Ovary (tissue), 9 donors: ENCODE data around the gene RCOR3. TPM values are rescaled to one million over a fixed set of nuclear protein-coding genes. Genes with fewer than 3 reads are reported as not detected.

ENCODE experiments used
- DNase-seq, 5 donors: peaks; one replicate each; pipeline ENCODE4 v3.0.0-alpha.2; 2019 to 2020
- H3K27ac ChIP-seq, 2 donors: fragments of 200-600 bp; one replicate each; pipeline versions ENCODE4 v1.5.1 to v1.8.0; 2019 to 2022
- H3K27me3 ChIP-seq: fragments of 200-600 bp; one replicate; pipeline ENCODE4 v1.8.0; 2022
- H3K36me3 ChIP-seq: fragments of 200-600 bp; sonication (generic); one replicate; pipeline ENCODE4 v1.5.1; 2019
- H3K4me1 ChIP-seq: one replicate; pipeline ENCODE4 v1.8.1; 2013; ENCODE audit warnings: mild to moderate bottlenecking, moderate library complexity; ENCODE audit not compliant: insufficient read depth
- H3K4me3 ChIP-seq: fragments of 200-600 bp; sonication (generic); one replicate; pipeline ENCODE4 v1.5.1; 2017
- H3K9me3 ChIP-seq, 2 donors: fragments of 200-600 bp in 1 of 2; sonication (generic) in 1 of 2; one replicate each; pipeline versions ENCODE4 v1.5.1 to v1.8.1; 2013 to 2019; ENCODE audit warnings: mild to moderate bottlenecking in 1 of 2, moderate library complexity in 1 of 2
- EP300 ChIP-seq: sonication (generic); formaldehyde crosslinking; IDR thresholded peaks from one replicate; pipeline ENCODE4 v1.6.1; 2017; ENCODE audit warnings: antibody characterized with exemption
- POLR2A ChIP-seq: fragments of 450-650 bp; IDR thresholded peaks from one replicate; pipeline ENCODE4 v1.6.1; 2017; ENCODE audit warnings: antibody characterized with exemption, mild to moderate bottlenecking, moderate library complexity
- WGBS, 3 donors: extraction: QIAGEN DNeasy Blood & Tissue Kit in 1 of 3; methylation state at CpG; one replicate each; pipeline versions ENCODE4 v1.1.5 to v1.1.7; 2013 to 2017; 5-methylcytosine and 5-hydroxymethylcytosine counted together
- intact Hi-C, 4 donors: fragments of 100-400 bp; cut with DNase I; formaldehyde crosslinking; loops; one replicate each; pipeline versions ENCODE4 v1.11.0 to v1.15.1; 2022 to 2023
- polyA plus RNA-seq, 2 donors: library from polyadenylated mRNA; stranded (reverse); fragments of 200-250 nt in 1 of 2; fragments of 350-450 nt in 1 of 2; fragmentation: Illumina TruSeq in 1 of 2; extraction: RNeasy Lipid Tissue Mini Kit (QIAGEN cat#74804) in 1 of 2; gene quantifications; one replicate each; pipeline ENCODE4 v1.2.3, GENCODE V29; 2013 to 2014
- total RNA-seq, 7 donors: library from RNA; depleted of rRNA in 2 of 7; stranded (reverse); fragments of >200 nt in 2 of 7; fragmentation: NEBNext Ultra II Directional in 3 of 7; extraction: Animal tissue kit (Norgen Biotek cat#: 25700) in 3 of 7; gene quantifications; one replicate each; pipeline versions ENCODE4 v1.1.0 to v1.2.4, GENCODE V29; 2016 to 2023
- TF ChIP-seq, protein P1 (sequence below), 3 donors: fragments of 450-650 bp in 2 of 3; fragments of 200-600 bp in 1 of 3; IDR thresholded peaks; one replicate each; pipeline versions ENCODE4 v1.5.1 to v1.8.0; 2016 to 2022; ENCODE audit warnings: antibody characterized with exemption in 3 of 3, mild to moderate bottlenecking in 1 of 3
- donor health status: DM: no; HTN: no; CAD: no; lungs with moderate emphysema.
- donor health status: DM: no; HTN: no; CAD: no.
- donor health status: Bipolar disorder and iron deficiency.
- donor health status: DM: yes; HTN: yes; CAD: no.
- donor health status: DM: no; HTN: no; CAD: no.
- donor health status: DM: yes; HTN: yes; CAD: no.

RCOR3 gene
- total and polyA plus RNA-seq, 9 donors: 34.3 to 75.2 (median 55.0) TPM

DNA sequence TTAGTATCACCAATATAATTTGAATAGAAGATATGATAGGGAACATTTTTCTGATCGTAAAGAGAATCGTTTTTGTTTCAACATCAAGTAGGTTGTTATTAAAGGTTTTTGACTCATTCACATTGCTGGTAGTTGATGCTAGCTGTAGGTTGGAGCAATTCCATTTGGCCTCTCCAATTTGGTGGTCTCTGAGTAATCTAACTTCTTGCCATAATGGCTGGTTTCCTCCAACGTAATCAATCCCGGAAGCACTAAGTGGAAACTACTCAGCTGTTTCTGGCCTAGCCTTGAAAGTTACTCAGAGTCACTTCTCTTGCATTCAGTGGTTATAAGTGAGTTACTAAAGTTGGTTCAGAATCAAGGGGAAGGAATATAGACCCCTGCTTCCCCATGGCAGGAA lies 26.0 kb downstream of the RCOR3 start:
- Histone ChIP-seq H3K4me3 (no peak overlapping the region), H3K36me3 (no peaks in the 10 kb centered on the region), H3K27ac (no peak overlapping the region), H3K9me3 (no peaks in the 10 kb centered on the region), H3K27me3 (no peaks in the 10 kb centered on the region), H3K4me1 (no peaks in the 10 kb centered on the region)
- TF ChIP-seq, protein P1, sequence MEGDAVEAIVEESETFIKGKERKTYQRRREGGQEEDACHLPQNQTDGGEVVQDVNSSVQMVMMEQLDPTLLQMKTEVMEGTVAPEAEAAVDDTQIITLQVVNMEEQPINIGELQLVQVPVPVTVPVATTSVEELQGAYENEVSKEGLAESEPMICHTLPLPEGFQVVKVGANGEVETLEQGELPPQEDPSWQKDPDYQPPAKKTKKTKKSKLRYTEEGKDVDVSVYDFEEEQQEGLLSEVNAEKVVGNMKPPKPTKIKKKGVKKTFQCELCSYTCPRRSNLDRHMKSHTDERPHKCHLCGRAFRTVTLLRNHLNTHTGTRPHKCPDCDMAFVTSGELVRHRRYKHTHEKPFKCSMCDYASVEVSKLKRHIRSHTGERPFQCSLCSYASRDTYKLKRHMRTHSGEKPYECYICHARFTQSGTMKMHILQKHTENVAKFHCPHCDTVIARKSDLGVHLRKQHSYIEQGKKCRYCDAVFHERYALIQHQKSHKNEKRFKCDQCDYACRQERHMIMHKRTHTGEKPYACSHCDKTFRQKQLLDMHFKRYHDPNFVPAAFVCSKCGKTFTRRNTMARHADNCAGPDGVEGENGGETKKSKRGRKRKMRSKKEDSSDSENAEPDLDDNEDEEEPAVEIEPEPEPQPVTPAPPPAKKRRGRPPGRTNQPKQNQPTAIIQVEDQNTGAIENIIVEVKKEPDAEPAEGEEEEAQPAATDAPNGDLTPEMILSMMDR (IDR thresholded peaks at IDR 0.05): no peak
- TF ChIP-seq POLR2A: no peak
- intact Hi-C loops: no loop called here
- no peak for DNase-seq
- 72 to 82% (median 82%) methylated on average over 4 of the region's 4 CpGs for WGBS, 3 donors

GRCh38 chr1:211287218-211287617 lies 28.1 kb downstream of the RCOR3 start:
- intact Hi-C loops: no loop called here
- 87 to 90% (median 87%) methylated on average over 3 of the region's 3 CpGs for WGBS, 3 donors
- Histone ChIP-seq H3K36me3 (no peaks in the 10 kb centered on the region), H3K9me3 (no peaks in the 10 kb centered on the region), H3K4me1 (no peaks in the 10 kb centered on the region), H3K27me3 (no peaks in the 10 kb centered on the region), H3K4me3 (no peak overlapping the region), H3K27ac (no peak overlapping the region)
- TF ChIP-seq, protein P1 (IDR thresholded peaks at IDR 0.05): no peak
- no peak for TF ChIP-seq EP300
- TF ChIP-seq POLR2A: no peak
- DNase-seq: no peak

DNA sequence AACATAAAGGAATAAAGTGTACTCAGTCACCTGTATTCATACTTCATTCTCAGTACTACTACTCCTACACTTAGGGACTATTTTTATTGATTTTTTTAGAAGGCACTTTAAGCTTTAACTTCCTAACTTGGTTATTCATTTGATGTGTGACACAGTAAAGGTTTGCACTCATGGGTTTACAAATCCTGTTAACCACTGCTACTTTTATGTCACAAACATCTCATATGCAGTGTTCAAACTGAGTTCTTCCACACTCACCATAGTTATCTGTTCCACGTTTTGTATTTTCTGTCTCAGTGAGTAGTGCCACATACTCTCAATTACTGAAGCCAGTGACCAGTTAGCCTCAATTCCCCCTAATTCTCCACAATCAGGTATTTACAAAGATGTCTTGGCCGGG lies 33.2 kb downstream of the RCOR3 start:
- WGBS, 3 donors: 91 to 92% (median 92%) methylated on average over 2 of the region's 2 CpGs
- Histone ChIP-seq H3K9me3 (no peaks in the 10 kb centered on the region), H3K4me1 (no peaks in the 10 kb centered on the region), H3K27ac (no peak overlapping the region), H3K36me3 (no peaks in the 10 kb centered on the region), H3K27me3 (no peaks in the 10 kb centered on the region), H3K4me3 (no peak overlapping the region)
- TF ChIP-seq EP300 (no peak), POLR2A (no peak)
- TF ChIP-seq, protein P1 (IDR thresholded peaks at IDR 0.05): no peak
- no peak for DNase-seq
- intact Hi-C loops: no loop called here

DNA sequence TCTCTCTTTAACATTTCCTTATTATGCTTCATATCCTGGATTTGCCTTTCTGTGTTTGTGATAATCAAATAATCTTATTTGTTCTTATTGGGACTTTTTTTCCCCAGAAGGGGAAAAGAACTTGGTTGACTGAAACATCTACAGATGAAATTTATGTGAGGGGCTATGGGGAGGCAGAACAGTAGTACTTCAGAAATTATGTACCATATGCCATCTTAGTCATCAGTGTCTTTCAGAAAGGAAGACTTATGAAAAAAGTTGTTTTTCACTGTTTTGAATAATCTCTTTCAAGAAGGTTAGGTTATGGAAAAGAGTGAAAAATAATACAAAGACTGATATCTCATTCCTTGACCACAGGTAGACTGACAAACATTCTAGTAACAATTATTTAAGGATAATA lies 37.2 kb downstream of the RCOR3 start:
- Histone ChIP-seq H3K27ac (no peak overlapping the region), H3K9me3 (no peaks in the 10 kb centered on the region), H3K4me3 (no peak overlapping the region), H3K27me3 (no peaks in the 10 kb centered on the region), H3K4me1 (no peaks in the 10 kb centered on the region), H3K36me3 (no peaks in the 10 kb centered on the region)
- intact Hi-C loops: no loop called here
- no peak for DNase-seq
- TF ChIP-seq POLR2A (no peak), EP300 (no peak)
- TF ChIP-seq, protein P1 (IDR thresholded peaks at IDR 0.05): no peak

DNA sequence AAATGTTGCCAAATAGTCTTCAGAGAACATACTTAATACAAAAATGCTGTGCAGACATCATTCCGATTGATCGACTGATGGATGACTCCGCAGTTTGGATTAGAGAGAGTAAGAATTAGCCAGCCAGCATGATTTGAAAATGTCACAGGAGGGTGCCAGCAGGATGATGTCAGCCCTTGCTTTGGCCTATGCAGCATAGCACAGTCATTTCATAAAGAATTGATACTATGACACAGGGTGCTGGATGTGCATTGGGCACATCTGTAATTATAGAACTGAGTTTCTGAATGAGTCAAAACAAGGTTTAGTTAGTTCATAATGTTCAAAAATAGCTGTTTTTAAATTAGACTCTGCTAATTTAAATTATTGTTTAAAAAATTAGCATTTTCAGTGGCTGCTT lies 45.9 kb downstream of the RCOR3 start:
- no peak for DNase-seq
- no peaks in the 10 kb centered on the region for H3K36me3 ChIP-seq
- intact Hi-C loops: no loop called here
- H3K4me1 ChIP-seq: no peaks in the 10 kb centered on the region
- TF ChIP-seq, protein P1 (IDR thresholded peaks at IDR 0.05): no peak
- TF ChIP-seq EP300 (no peak), POLR2A (no peak)
- H3K27me3 ChIP-seq: no peaks in the 10 kb centered on the region
- H3K4me3 ChIP-seq: no peak overlapping the region
- WGBS, 3 donors: 95 to 98% (median 97%) methylated on average over 3 of the region's 3 CpGs
- H3K27ac ChIP-seq: no peak overlapping the region
- no peaks in the 10 kb centered on the region for H3K9me3 ChIP-seq
